HUES6 (cell line): ENCODE measurements around the gene CTNND2.

Source experiments
- H3K27ac ChIP-seq: 2 replicates; pipeline ENCODE4 v1.7.0; 2013; ENCODE audit warnings: low read depth, mild to moderate bottlenecking, low read length, inconsistent platforms
- H3K27me3 ChIP-seq: 2 replicates; pipeline ENCODE4 v1.6.1; 2013; ENCODE audit warnings: low read length; ENCODE audit not compliant: control insufficient read depth, insufficient read depth
- H3K36me3 ChIP-seq: 2 replicates; pipeline ENCODE4 v1.6.1; 2013; ENCODE audit warnings: low read length; ENCODE audit not compliant: control insufficient read depth, insufficient read depth
- H3K4me1 ChIP-seq: 2 replicates; pipeline ENCODE4 v1.6.1; 2013; ENCODE audit warnings: low read length; ENCODE audit not compliant: control insufficient read depth, insufficient read depth
- H3K4me3 ChIP-seq: 2 replicates; pipeline ENCODE4 v1.5.1; 2013; ENCODE audit warnings: low read depth, low read length
- H3K9ac ChIP-seq: one replicate; pipeline ENCODE4 v1.6.1; 2013; ENCODE audit warnings: mild to moderate bottlenecking, low read length
- H3K9me3 ChIP-seq: 2 replicates; pipeline ENCODE4 v1.6.1; 2013; ENCODE audit warnings: low read depth, low read length; ENCODE audit not compliant: control insufficient read depth, insufficient read depth

CTNND2 gene

GRCh38 chr5:11468334-11469039 is 435.8 kb downstream of the CTNND2 start:
- H3K4me3 ChIP-seq, result no peak overlapping the region
- H3K4me1 ChIP-seq, result no peaks in the 10 kb centered on the region
- no peak overlapping the region for H3K9ac ChIP-seq
- no peaks in the 10 kb centered on the region for H3K9me3 ChIP-seq
- H3K36me3 ChIP-seq, result no peaks in the 10 kb centered on the region
- no peaks in the 10 kb centered on the region for H3K27me3 ChIP-seq
- no peak overlapping the region for H3K27ac ChIP-seq

- Histone ChIP-seq H3K36me3 (no peaks in the 10 kb centered on the region), H3K4me1 (no peaks in the 10 kb centered on the region), H3K4me3 (no peak overlapping the region), H3K27ac (no peak overlapping the region), H3K9ac (no peak overlapping the region), H3K9me3 (no peaks in the 10 kb centered on the region), H3K27me3 (no peaks in the 10 kb centered on the region)
Measured at GRCh38 chr5:11467588-11467987, 436.7 kb downstream of the CTNND2 start.

- Histone ChIP-seq H3K27me3 (no peaks in the 10 kb centered on the region), H3K9ac (no peak overlapping the region), H3K36me3 (no peaks in the 10 kb centered on the region), H3K4me3 (no peak overlapping the region), H3K9me3 (no peaks in the 10 kb centered on the region), H3K27ac (no peak overlapping the region), H3K4me1 (no peaks in the 10 kb centered on the region)
Measured at GRCh38 chr5:11459716-11460115, 444.5 kb downstream of the CTNND2 start.

GRCh38 chr5:11455505-11455904 is 448.7 kb downstream of the CTNND2 start:
- H3K4me3 ChIP-seq, result no peak overlapping the region
- no peaks in the 10 kb centered on the region for H3K27me3 ChIP-seq
- no peaks in the 10 kb centered on the region for H3K4me1 ChIP-seq
- no peaks in the 10 kb centered on the region for H3K9me3 ChIP-seq
- H3K9ac ChIP-seq, result no peak overlapping the region
- H3K27ac ChIP-seq, result no peak overlapping the region
- H3K36me3 ChIP-seq, result no peaks in the 10 kb centered on the region

- no peaks in the 10 kb centered on the region for H3K4me1 ChIP-seq
- H3K9me3 ChIP-seq, result no peaks in the 10 kb centered on the region
- no peak overlapping the region for H3K27ac ChIP-seq
- H3K9ac ChIP-seq, result no peak overlapping the region
- no peak overlapping the region for H3K4me3 ChIP-seq
- no peaks in the 10 kb centered on the region for H3K27me3 ChIP-seq
- no peaks in the 10 kb centered on the region for H3K36me3 ChIP-seq
Measured at GRCh38 chr5:11452852-11453251, 451.4 kb downstream of the CTNND2 start.

- no peak overlapping the region for H3K4me3 ChIP-seq
- H3K27ac ChIP-seq, result no peak overlapping the region
- H3K36me3 ChIP-seq, result no peaks in the 10 kb centered on the region
- H3K9me3 ChIP-seq, result no peaks in the 10 kb centered on the region
- H3K27me3 ChIP-seq, result no peaks in the 10 kb centered on the region
- no peaks in the 10 kb centered on the region for H3K4me1 ChIP-seq
- H3K9ac ChIP-seq, result no peak overlapping the region
Measured at GRCh38 chr5:11449966-11450365, 454.3 kb downstream of the CTNND2 start.

GRCh38 chr5:11449217-11449616 is 455.0 kb downstream of the CTNND2 start:
- H3K36me3 ChIP-seq, result no peaks in the 10 kb centered on the region
- H3K4me3 ChIP-seq, result no peak overlapping the region
- no peak overlapping the region for H3K27ac ChIP-seq
- no peak overlapping the region for H3K9ac ChIP-seq
- no peaks in the 10 kb centered on the region for H3K9me3 ChIP-seq
- H3K27me3 ChIP-seq, result no peaks in the 10 kb centered on the region
- H3K4me1 ChIP-seq, result no peaks in the 10 kb centered on the region

- no peaks in the 10 kb centered on the region for H3K9me3 ChIP-seq
- no peaks in the 10 kb centered on the region for H3K36me3 ChIP-seq
- H3K9ac ChIP-seq, result no peak overlapping the region
- H3K27me3 ChIP-seq, result no peaks in the 10 kb centered on the region
- no peaks in the 10 kb centered on the region for H3K4me1 ChIP-seq
- no peak overlapping the region for H3K27ac ChIP-seq
- H3K4me3 ChIP-seq, result no peak overlapping the region
Measured at GRCh38 chr5:11443831-11444230, 460.4 kb downstream of the CTNND2 start.

GRCh38 chr5:11432116-11432515 is 472.1 kb downstream of the CTNND2 start:
- H3K9me3 ChIP-seq, result no peaks in the 10 kb centered on the region
- no peaks in the 10 kb centered on the region for H3K36me3 ChIP-seq
- no peak overlapping the region for H3K9ac ChIP-seq
- H3K27ac ChIP-seq, result no peak overlapping the region
- no peak overlapping the region for H3K4me3 ChIP-seq
- H3K27me3 ChIP-seq, result no peaks in the 10 kb centered on the region
- H3K4me1 ChIP-seq, result no peaks in the 10 kb centered on the region

GRCh38 chr5:11429254-11429653 is 475.0 kb downstream of the CTNND2 start:
- H3K4me3 ChIP-seq, result no peak overlapping the region
- no peak overlapping the region for H3K9ac ChIP-seq
- no peaks in the 10 kb centered on the region for H3K27me3 ChIP-seq

GRCh38 chr5:11427569-11427968 is 476.7 kb downstream of the CTNND2 start:
- no peak overlapping the region for H3K4me3 ChIP-seq
- no peak overlapping the region for H3K27ac ChIP-seq
- H3K36me3 ChIP-seq, result no peaks in the 10 kb centered on the region
- no peak overlapping the region for H3K9ac ChIP-seq
- H3K4me1 ChIP-seq, result no peaks in the 10 kb centered on the region
- H3K9me3 ChIP-seq, result no peaks in the 10 kb centered on the region
- H3K27me3 ChIP-seq, result no peaks in the 10 kb centered on the region

More at GRCh38 chr5:11429254-11429653, 475.0 kb downstream of the CTNND2 start:
- no peaks in the 10 kb centered on the region for H3K36me3 ChIP-seq
- no peak overlapping the region for H3K27ac ChIP-seq
- H3K4me1 ChIP-seq, result no peaks in the 10 kb centered on the region
- no peaks in the 10 kb centered on the region for H3K9me3 ChIP-seq
